NT2/D1 (cell line): ENCODE measurements around the gene RYR2.
"Not testable (repeated sequence)": the region's sequence is repeated elsewhere in the genome, so short reads cannot be mapped to it uniquely, and the experiment has no call there.

Experiments
- DNase-seq: peaks from one replicate; pipeline ENCODE4 v3.0.0-alpha.2; 2011; ENCODE audit warnings: low read depth, low spot score
- H3K27me3 ChIP-seq: 2 replicates; pipeline ENCODE4 v1.6.0; 2011; ENCODE audit warnings: mild to moderate bottlenecking; ENCODE audit not compliant: insufficient read length, insufficient read depth
- H3K36me3 ChIP-seq: 2 replicates; pipeline ENCODE4 v1.6.1; 2011; ENCODE audit warnings: mild to moderate bottlenecking, low read length, mixed read lengths; ENCODE audit not compliant: insufficient read depth, insufficient read length
- H3K4me1 ChIP-seq: 2 replicates; pipeline ENCODE4 v1.5.1; 2011; ENCODE audit not compliant: insufficient read depth, insufficient read length
- H3K4me3 ChIP-seq: 2 replicates; pipeline ENCODE4 v1.5.1; 2011; ENCODE audit warnings: low read depth; ENCODE audit not compliant: insufficient read length
- H3K9ac ChIP-seq: 2 replicates; pipeline ENCODE4 v1.6.0; 2011; ENCODE audit warnings: low read depth; ENCODE audit not compliant: insufficient read length
- H3K9me3 ChIP-seq: 2 replicates; pipeline ENCODE4 v1.5.1; 2011; ENCODE audit warnings: mild to moderate bottlenecking, low read length; ENCODE audit not compliant: insufficient read depth
- SUZ12 ChIP-seq: IDR thresholded peaks from 2 replicates; pipeline ENCODE4 v1.6.1; 2011; ENCODE audit not compliant: insufficient read length, insufficient read depth; ENCODE audit errors: extremely low read depth
- YY1 ChIP-seq: IDR thresholded peaks from 2 replicates; pipeline ENCODE4 v1.6.1; 2011; ENCODE audit not compliant: insufficient read length, insufficient read depth
- ZNF274 ChIP-seq: IDR thresholded peaks from 2 replicates; pipeline ENCODE4 v1.6.1; 2011; ENCODE audit warnings: mild to moderate bottlenecking, low read depth, low read length

The RYR2 gene

GRCh38 chr1:237578540-237578939 is 536.6 kb downstream of the RYR2 start:
- no peak for DNase-seq
- no peak overlapping the region for H3K4me3 ChIP-seq
- H3K4me1 ChIP-seq = no peaks in the 10 kb centered on the region

GRCh38 chr1:237580726-237581125 is 538.7 kb downstream of the RYR2 start:
- no peaks in the 10 kb centered on the region for H3K4me1 ChIP-seq
- no peak for DNase-seq
- H3K9me3 ChIP-seq = no peaks in the 10 kb centered on the region
- no peak for TF ChIP-seq SUZ12
- TF ChIP-seq ZNF274 = no peak
- no peak for TF ChIP-seq YY1
- no peak overlapping the region for H3K9ac ChIP-seq
- no peak overlapping the region for H3K4me3 ChIP-seq
- no peaks in the 10 kb centered on the region for H3K27me3 ChIP-seq
- no peaks in the 10 kb centered on the region for H3K36me3 ChIP-seq

More at GRCh38 chr1:237578540-237578939, 536.6 kb downstream of the RYR2 start:
- TF ChIP-seq YY1 (no peak), SUZ12 (no peak)
- Histone ChIP-seq H3K27me3 (no peaks in the 10 kb centered on the region), H3K36me3 (no peaks in the 10 kb centered on the region), H3K9ac (no peak overlapping the region), H3K9me3 (no peaks in the 10 kb centered on the region)

- Histone ChIP-seq H3K9me3 (no peaks in the 10 kb centered on the region), H3K36me3 (no peaks in the 10 kb centered on the region), H3K4me1 (no peaks in the 10 kb centered on the region), H3K9ac (no peak overlapping the region), H3K27me3 (no peaks in the 10 kb centered on the region), H3K4me3 (no peak overlapping the region)
- TF ChIP-seq SUZ12 = no peak
- TF ChIP-seq YY1 = no peak
- TF ChIP-seq ZNF274 = no peak
- DNase-seq = no peak
These were observed 541.3 kb downstream of the RYR2 start for GRCh38 chr1:237583270-237583669.

- TF ChIP-seq ZNF274 (no peak), SUZ12 (no peak), YY1 (no peak)
- no peaks in the 10 kb centered on the region for H3K36me3 ChIP-seq
- DNase-seq = no peak
- no peak overlapping the region for H3K4me3 ChIP-seq
- H3K9me3 ChIP-seq = no peaks in the 10 kb centered on the region
- H3K9ac ChIP-seq = no peak overlapping the region
- no peaks in the 10 kb centered on the region for H3K27me3 ChIP-seq
- no peaks in the 10 kb centered on the region for H3K4me1 ChIP-seq
These were observed 541.8 kb downstream of the RYR2 start for GRCh38 chr1:237583756-237584155.

GRCh38 chr1:237590386-237590785 is 548.4 kb downstream of the RYR2 start:
- Histone ChIP-seq H3K9me3 (no peaks in the 10 kb centered on the region), H3K4me3 (no peak overlapping the region), H3K4me1 (no peaks in the 10 kb centered on the region), H3K36me3 (no peaks in the 10 kb centered on the region), H3K27me3 (no peaks in the 10 kb centered on the region), H3K9ac (no peak overlapping the region)
- TF ChIP-seq SUZ12 (no peak), ZNF274 (no peak), YY1 (no peak)
- no peak for DNase-seq

- DNase-seq = no peak
- H3K9ac ChIP-seq = no peak overlapping the region
- H3K4me3 ChIP-seq = no peak overlapping the region
- H3K9me3 ChIP-seq = peaks cover 8% of the 10 kb centered on the region; the same call in 1 of the 2 replicates
- H3K36me3 ChIP-seq = no peaks in the 10 kb centered on the region
- no peaks in the 10 kb centered on the region for H3K4me1 ChIP-seq
- no peak for TF ChIP-seq ZNF274
- no peak for TF ChIP-seq YY1
- TF ChIP-seq SUZ12 = no peak
- no peaks in the 10 kb centered on the region for H3K27me3 ChIP-seq
These were observed 549.4 kb downstream of the RYR2 start for GRCh38 chr1:237591353-237591752.

- H3K36me3 ChIP-seq, H3K9ac ChIP-seq, H3K4me1 ChIP-seq, DNase-seq, H3K27me3 ChIP-seq, H3K4me3 ChIP-seq, H3K9me3 ChIP-seq: not testable (repeated sequence)
These were observed 561.1 kb downstream of the RYR2 start for GRCh38 chr1:237603036-237603568.

DNA sequence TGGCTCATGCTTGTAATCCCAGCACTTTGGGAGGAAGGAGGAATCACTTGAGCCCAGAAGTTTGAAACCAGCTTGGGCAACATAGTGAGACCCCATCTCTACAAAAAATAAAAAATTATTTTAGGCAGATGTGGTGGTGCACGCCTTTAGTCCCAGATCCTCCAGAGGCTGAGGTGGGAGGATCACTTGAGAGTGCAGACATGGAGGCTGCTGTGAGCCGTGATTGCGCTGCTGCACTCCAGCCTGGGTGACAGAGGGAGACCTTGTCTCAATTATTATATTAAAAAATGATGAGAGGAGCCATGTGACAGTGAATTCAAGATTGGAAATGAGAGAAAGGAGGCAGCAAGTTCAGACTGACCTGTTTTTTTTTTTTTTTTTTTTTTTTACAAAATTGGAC is 566.4 kb downstream of the RYR2 start:
- Histone ChIP-seq H3K9me3 (peaks cover 7% of the 10 kb centered on the region; the same call in 1 of the 2 replicates), H3K4me3 (no peak overlapping the region), H3K27me3 (no peaks in the 10 kb centered on the region), H3K4me1 (no peaks in the 10 kb centered on the region), H3K9ac (no peak overlapping the region), H3K36me3 (no peaks in the 10 kb centered on the region)
- TF ChIP-seq YY1 = no peak
- no peak for TF ChIP-seq ZNF274
- TF ChIP-seq SUZ12 = no peak
- no peak for DNase-seq
